SJCRH30 (cell line): Measurements from ENCODE around the gene RIMS1. TPM values are rescaled to one million over a fixed set of nuclear protein-coding genes. Genes with fewer than 3 reads are reported as not detected.

Experiments
- DNase-seq, 2 experiments: peaks; one replicate each; pipeline ENCODE4 v3.0.0-alpha.2; 2015 to 2020
- H3K27ac ChIP-seq: fragments of 250-450 bp; sonication (Bioruptor Pico); 2 replicates; pipeline ENCODE4 v1.5.1; 2020; ENCODE audit warnings: mild to moderate bottlenecking, moderate library complexity
- H3K27me3 ChIP-seq: fragments of 250-450 bp; sonication (Bioruptor Pico); 2 replicates; pipeline ENCODE4 v1.5.1; 2020; ENCODE audit warnings: mild to moderate bottlenecking, moderate library complexity
- H3K36me3 ChIP-seq: fragments of 250-450 bp; sonication (Bioruptor Pico); 2 replicates; pipeline ENCODE4 v1.5.1; 2020; ENCODE audit warnings: mild to moderate bottlenecking, moderate library complexity
- H3K4me1 ChIP-seq: fragments of 250-450 bp; sonication (Bioruptor Pico); 2 replicates; pipeline ENCODE4 v1.5.1; 2020; ENCODE audit warnings: mild to moderate bottlenecking, moderate library complexity
- H3K4me3 ChIP-seq: fragments of 250-450 bp; sonication (Bioruptor Pico); 2 replicates; pipeline ENCODE4 v1.5.1; 2020; ENCODE audit warnings: mild to moderate bottlenecking, moderate library complexity
- H3K9me3 ChIP-seq: fragments of 250-450 bp; sonication (Bioruptor Pico); replicated peaks from 2 replicates; pipeline ENCODE4 v1.5.1; 2020; ENCODE audit warnings: mild to moderate bottlenecking, moderate library complexity
- total RNA-seq: library from RNA; depleted of rRNA; stranded (reverse); fragments of >200 nt; shearing (Covaris generic); gene quantifications from 2 replicates; pipeline ENCODE4 v1.2.3, GENCODE V29; 2014

Gene RIMS1
- total RNA-seq, 1 experiment from 2014 or later = 0.24 TPM

DNA sequence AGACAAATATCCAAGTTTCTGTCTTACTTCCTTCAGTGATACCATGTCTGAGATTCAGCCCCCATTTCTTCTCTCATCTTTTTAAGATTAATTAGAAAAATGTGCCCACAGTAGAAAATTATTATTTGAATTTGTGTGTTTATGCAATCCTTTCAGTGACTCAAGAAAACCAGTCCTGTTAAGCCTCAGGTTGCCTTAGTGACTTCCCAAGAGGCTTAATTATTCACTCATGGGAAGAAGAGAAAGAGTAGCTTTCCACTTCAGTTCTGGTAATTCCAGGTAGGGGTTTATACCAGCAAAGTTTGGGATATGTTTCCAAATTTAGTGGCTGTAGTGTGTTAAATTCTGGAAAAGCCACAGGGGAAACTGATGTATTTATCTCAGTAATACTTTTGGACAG, 149.1 kb downstream of the RIMS1 start:
- H3K27ac ChIP-seq = no peak overlapping the region
- no peaks in the 10 kb centered on the region for H3K36me3 ChIP-seq
- no peaks in the 10 kb centered on the region for H3K9me3 ChIP-seq
- DNase-seq = no peak
- peaks cover 3% of the 10 kb centered on the region; the same call in 1 of the 2 replicates for H3K27me3 ChIP-seq
- no peaks in the 10 kb centered on the region for H3K4me1 ChIP-seq
- H3K4me3 ChIP-seq = no peak overlapping the region

DNA sequence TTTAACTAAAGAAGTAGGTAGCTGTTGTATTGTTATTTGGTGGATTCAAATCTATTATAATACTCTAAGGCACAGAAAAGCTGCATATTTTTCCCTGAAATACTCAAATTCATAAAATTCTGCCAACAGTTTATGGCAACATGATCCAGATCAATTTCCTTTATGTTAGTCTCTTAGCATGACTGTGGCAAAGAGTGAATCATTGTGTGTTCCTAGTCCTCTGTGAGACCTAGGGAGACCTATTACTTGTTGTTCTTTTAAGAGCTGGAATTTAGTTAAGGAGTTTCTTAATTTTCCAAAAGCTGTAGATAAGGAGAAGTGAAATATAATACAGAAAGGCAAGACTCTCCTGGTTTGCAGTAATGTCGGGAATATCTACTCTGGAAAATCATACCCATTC, 149.6 kb downstream of the RIMS1 start:
- Histone ChIP-seq H3K4me3 (no peak overlapping the region), H3K27me3 (peaks cover 3% of the 10 kb centered on the region; the same call in 1 of the 2 replicates), H3K36me3 (no peaks in the 10 kb centered on the region), H3K4me1 (no peaks in the 10 kb centered on the region), H3K27ac (no peak overlapping the region), H3K9me3 (no peaks in the 10 kb centered on the region)
- no peak for DNase-seq

DNA sequence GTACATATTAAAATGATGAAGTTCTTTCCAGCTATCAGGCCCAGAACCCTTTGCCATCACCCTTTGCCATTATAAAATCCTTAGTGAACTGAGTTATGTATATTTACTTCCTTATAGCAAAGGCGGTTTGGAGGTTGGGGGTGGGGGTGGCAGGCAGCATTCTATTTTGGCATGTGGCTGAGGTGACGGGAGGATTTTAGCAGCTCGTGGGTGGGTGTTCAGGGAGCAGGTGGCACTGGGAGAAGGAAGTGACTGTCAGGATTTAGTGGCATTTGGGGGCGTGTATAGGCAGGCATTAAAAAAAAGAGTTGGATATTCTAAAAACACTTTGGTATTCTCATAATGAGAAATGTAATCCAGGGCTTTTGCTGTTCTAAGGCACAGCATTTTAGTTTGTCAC, 150.7 kb downstream of the RIMS1 start:
- DNase-seq = no peak
- H3K36me3 ChIP-seq = no peaks in the 10 kb centered on the region
- H3K4me1 ChIP-seq = no peaks in the 10 kb centered on the region
- no peak overlapping the region for H3K27ac ChIP-seq
- H3K9me3 ChIP-seq = no peaks in the 10 kb centered on the region
- H3K27me3 ChIP-seq = peaks cover 3% of the 10 kb centered on the region; the same call in 1 of the 2 replicates
- H3K4me3 ChIP-seq = no peak overlapping the region

DNA sequence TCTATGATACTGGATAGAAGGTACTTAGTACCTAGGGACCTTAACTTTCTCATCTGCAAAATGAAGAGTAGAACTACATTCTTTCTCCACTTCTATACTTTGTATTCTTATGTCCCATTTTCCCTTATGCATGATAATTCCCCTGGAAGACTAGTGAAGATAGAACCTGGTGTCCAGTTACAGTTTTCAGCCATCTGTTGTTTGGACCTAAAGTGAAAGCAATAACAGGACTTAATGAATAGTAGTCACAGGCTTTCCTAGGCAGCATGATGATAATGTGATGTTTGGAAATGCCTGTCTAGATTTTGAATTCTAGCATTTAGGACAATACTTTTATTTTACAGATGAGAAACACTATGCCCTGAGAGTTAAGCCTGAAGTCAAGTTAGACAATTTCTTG, 153.8 kb downstream of the RIMS1 start:
- Histone ChIP-seq H3K4me3 (no peak overlapping the region), H3K36me3 (no peaks in the 10 kb centered on the region), H3K4me1 (no peaks in the 10 kb centered on the region), H3K9me3 (no peaks in the 10 kb centered on the region), H3K27me3 (peaks cover 3% of the 10 kb centered on the region; the same call in 1 of the 2 replicates), H3K27ac (no peak overlapping the region)
- peak; percentile 4 to 60 for DNase-seq

DNA sequence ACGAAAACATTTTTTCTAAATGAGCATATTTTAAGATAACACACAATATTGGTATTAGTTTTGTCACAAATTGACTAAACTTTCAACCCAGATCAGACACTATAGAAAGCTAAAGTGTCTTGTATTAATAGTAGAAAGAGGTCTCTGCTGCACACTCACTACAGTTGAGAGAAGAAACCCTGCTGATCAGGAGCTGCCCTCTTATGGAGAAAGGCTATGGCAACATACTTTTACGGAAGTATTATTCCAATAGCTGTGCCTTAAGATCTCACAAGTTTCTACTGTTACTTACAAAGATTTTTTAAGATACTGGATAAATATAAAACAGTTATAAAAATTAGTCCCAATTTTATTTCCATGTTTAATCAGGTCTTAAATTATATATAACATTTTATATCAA, 155.7 kb downstream of the RIMS1 start:
- no peaks in the 10 kb centered on the region for H3K36me3 ChIP-seq
- no peaks in the 10 kb centered on the region for H3K4me1 ChIP-seq
- no peak overlapping the region for H3K27ac ChIP-seq
- no peak overlapping the region for H3K4me3 ChIP-seq
- no peaks in the 10 kb centered on the region for H3K9me3 ChIP-seq
- peak in 1 of 2 experiments; percentile 5 for DNase-seq
- peaks cover 3% of the 10 kb centered on the region; the same call in 1 of the 2 replicates for H3K27me3 ChIP-seq

DNA sequence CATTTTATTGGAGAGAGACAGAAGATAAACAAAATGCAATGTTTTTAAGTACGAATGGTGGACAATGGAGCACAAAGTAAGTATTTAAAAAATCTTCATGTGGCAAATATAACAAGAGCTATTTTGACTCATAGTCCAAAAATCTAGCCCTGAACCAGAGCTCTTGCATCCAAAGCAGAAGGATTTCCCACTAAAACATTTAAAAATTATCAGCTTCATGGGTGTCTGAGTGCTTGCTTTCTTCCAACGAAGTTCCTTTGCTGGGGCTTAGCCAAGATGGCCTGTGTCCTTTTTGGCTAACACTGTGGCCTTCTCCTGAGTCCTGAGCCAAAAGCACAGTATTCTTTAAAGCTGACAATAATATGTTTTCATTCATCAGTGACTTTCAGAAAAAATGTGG, 161.7 kb downstream of the RIMS1 start:
- Histone ChIP-seq H3K36me3 (no peaks in the 10 kb centered on the region), H3K27ac (no peak overlapping the region), H3K4me3 (no peak overlapping the region), H3K9me3 (no peaks in the 10 kb centered on the region), H3K4me1 (no peaks in the 10 kb centered on the region), H3K27me3 (no peaks in the 10 kb centered on the region)
- no peak for DNase-seq

DNA sequence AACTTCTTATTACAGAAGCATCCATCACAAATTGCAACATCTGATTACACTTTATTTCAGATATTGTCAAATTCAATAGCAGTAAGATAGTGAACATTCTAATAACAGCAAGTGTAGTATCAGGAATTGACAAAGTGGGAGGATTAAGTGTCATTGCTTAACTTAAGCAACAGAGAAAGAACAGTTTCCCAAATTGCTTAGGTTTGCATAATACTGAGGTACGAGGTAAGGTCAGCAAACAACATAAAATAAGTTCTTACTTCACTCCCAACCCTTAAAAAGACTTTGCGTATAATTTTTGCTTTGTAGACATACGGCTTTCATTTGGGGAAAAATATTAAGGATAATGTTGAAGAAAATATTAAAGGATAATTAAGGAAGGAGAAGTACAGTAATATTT, 163.0 kb downstream of the RIMS1 start:
- H3K27me3 ChIP-seq = no peaks in the 10 kb centered on the region
- no peak for DNase-seq
- H3K4me1 ChIP-seq = no peaks in the 10 kb centered on the region
- no peaks in the 10 kb centered on the region for H3K9me3 ChIP-seq
- H3K4me3 ChIP-seq = no peak overlapping the region
- H3K36me3 ChIP-seq = no peaks in the 10 kb centered on the region
- no peak overlapping the region for H3K27ac ChIP-seq

DNA sequence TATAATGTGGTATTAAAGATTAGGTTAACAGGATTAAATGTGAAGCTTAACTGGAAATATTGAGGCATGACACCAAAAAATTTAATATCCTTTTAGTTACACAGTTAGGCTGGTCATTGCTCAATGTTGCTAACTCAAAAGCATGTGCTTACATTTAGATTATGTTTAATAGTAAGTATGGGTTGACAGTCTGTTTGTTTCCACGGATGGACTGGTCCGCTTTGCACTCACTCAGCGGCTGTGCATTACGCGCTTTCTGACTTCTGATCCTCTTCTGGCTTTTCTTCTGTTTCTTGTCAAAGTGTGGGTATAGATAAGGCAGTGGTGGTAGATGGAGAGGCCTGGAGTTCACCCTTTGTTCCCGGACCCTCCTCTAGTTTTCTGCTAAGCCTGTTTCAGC, 174.9 kb downstream of the RIMS1 start:
- no peaks in the 10 kb centered on the region for H3K9me3 ChIP-seq
- H3K4me1 ChIP-seq = no peaks in the 10 kb centered on the region
- no peak overlapping the region for H3K27ac ChIP-seq
- no peaks in the 10 kb centered on the region for H3K36me3 ChIP-seq
- DNase-seq = no peak
- no peak overlapping the region for H3K4me3 ChIP-seq
- 0 out of 2 replicates have a peak, but pooled peaks cover 3% of the 10 kb centered on the region for H3K27me3 ChIP-seq

DNA sequence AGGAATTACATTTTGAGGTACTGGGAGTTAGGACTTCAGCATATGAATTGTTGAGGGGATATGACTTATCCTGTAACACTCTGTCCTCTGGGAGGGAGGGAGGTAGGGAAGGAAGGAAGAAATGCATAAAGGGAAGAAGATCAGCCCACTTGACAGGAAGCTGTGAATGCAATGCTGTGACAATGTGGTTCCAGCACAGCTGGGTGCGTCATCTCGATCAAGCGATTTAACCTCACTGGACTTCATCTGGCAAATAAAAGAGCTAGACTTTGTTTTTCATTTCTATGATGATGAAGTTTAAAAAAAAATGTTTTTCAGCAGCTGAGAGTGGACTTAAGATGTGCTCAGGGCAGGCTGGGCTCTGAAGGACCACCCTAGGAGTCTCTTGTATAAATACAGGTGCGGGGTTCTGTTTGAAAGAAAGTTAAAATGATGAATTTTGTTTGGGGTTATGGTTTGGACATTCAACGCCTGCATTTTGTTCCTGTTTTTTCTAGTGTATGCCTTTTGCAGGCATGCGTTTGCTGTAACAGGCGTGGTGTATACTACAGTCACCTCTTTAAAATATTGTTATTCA, 178.1 kb downstream of the RIMS1 start:
- Histone ChIP-seq H3K4me3 (no peak overlapping the region), H3K9me3 (no peaks in the 10 kb centered on the region), H3K27ac (no peak overlapping the region), H3K27me3 (0 out of 2 replicates have a peak, but pooled peaks cover 3% of the 10 kb centered on the region), H3K36me3 (no peaks in the 10 kb centered on the region), H3K4me1 (no peaks in the 10 kb centered on the region)
- no peak for DNase-seq

DNA sequence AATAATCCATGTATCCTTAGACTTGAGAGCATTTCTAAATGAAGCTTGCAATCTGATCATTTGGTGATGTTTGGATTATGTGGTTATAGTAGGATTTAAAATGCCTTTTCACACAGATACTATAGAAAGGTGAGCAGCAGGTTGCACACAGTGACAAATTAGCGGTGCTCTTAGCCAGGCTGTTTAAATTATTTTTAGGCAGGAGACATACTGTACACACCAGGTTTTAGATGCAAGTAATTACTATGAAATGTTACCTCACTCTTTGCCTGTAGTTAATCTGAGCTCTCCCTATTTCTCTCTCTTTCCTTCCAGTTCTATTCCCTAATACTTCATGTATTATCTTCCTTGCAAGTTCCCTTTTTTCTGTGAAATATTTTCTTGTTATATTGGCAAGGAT, 191.7 kb downstream of the RIMS1 start:
- no peaks in the 10 kb centered on the region for H3K27me3 ChIP-seq
- no peaks in the 10 kb centered on the region for H3K4me1 ChIP-seq
- H3K9me3 ChIP-seq = no peaks in the 10 kb centered on the region
- DNase-seq = no peak
- H3K27ac ChIP-seq = no peak overlapping the region
- no peaks in the 10 kb centered on the region for H3K36me3 ChIP-seq
- H3K4me3 ChIP-seq = no peak overlapping the region

DNA sequence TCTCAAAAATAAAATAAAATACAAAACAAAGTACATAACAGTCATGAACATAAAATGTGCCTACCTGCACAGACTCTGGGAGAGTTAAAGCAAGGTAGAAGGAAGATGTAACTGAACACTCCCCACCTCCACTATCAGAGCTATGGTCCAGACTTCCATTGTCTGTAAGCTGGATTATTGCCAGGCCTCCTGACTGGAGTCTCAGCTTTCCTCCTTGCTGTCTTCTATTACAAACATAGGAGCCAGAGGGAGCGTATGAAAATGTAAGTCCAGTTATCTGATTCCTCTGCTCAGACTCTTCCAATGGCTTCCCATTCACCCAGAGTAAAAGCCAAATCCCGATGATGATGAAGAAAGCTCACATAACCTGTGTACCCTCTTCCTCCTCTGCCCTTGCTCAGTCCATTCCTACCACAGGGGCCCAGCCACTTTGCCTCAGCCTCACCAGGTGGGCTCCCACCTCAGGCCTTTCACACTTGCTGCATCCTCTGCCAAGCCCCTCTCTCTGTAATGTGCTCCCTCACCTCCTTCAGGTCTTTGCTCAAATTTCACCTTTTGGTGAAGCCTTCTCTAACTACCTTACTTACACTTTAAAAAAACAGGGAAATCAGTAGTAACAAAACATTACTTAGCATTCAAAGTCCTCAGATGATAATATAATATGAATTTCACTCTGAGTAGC, 194.1 kb downstream of the RIMS1 start:
- Histone ChIP-seq H3K27me3 (no peaks in the 10 kb centered on the region), H3K27ac (no peak overlapping the region), H3K9me3 (no peaks in the 10 kb centered on the region), H3K36me3 (no peaks in the 10 kb centered on the region), H3K4me1 (no peaks in the 10 kb centered on the region), H3K4me3 (no peak overlapping the region)
- DNase-seq = peak in 1 of 2 experiments; percentile 7

DNA sequence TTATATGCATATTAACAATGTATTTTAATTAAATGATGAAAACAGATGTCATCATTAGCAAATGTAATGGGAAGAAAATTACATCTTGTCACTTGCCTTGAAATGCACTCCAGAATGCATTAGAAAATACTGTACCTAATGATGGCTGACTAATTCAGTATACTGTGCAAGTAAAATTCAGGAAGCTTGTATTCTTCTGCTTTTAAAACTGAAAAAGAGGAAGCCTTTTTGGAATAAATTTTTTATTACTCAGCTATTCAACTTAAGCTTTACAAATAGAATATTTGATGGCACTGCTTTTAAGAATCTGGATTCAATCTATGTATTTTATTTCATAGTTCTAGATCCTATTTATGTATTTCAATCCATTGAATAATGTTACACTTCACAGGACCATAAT, 195.5 kb downstream of the RIMS1 start:
- Histone ChIP-seq H3K9me3 (no peaks in the 10 kb centered on the region), H3K4me3 (no peak overlapping the region), H3K4me1 (no peaks in the 10 kb centered on the region), H3K27ac (no peak overlapping the region), H3K36me3 (no peaks in the 10 kb centered on the region), H3K27me3 (no peaks in the 10 kb centered on the region)
- no peak for DNase-seq

DNA sequence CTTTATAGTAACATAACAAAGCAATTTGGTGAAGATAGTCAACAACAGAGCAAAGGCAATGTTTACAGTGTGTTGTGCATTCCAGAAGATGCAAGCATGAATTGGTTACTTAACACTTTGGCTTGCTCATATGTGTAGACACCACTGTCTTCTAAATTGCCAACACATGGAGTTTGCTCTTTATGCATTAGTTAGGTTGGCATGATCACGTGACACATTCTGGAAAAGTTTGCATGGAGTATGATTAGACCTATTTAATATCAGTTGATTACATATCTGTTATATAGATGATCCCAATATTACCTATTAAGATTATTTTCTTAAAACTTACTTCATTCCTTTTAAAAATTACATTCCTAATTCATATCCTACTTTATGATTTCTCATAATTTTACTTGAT, 197.6 kb downstream of the RIMS1 start:
- no peak for DNase-seq
- Histone ChIP-seq H3K36me3 (no peaks in the 10 kb centered on the region), H3K27ac (no peak overlapping the region), H3K27me3 (no peaks in the 10 kb centered on the region), H3K4me1 (no peaks in the 10 kb centered on the region), H3K4me3 (no peak overlapping the region), H3K9me3 (no peaks in the 10 kb centered on the region)

DNA sequence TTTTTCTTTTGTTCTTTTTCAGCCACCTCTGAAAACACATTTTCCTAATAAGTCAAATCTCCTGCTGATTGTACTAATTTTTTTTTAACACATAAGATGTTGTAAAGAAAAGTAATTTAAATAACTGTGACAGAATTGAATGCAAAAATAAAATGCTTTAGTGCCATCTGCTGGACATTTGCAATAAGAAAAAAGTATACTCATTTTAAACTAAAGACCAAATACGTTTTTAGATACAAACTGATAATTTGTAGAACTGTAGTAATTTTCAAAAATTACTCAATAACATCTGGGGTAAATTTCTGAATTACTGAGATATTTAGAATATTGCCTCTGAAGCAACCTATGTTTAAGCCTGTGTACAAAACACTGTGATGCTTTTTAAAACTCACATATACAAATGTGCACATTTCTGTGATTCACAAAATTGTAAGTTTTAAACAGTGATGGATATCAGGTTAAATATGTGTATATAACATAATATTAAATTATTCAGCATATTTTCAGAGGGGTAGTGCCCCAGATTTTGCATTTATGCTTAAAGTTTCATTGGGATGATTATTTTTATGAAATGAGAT, 198.7 kb downstream of the RIMS1 start:
- no peak overlapping the region for H3K27ac ChIP-seq
- peak in 1 of 2 experiments; percentile 35 for DNase-seq
- no peaks in the 10 kb centered on the region for H3K27me3 ChIP-seq
- H3K36me3 ChIP-seq = no peaks in the 10 kb centered on the region
- no peaks in the 10 kb centered on the region for H3K9me3 ChIP-seq
- no peak overlapping the region for H3K4me3 ChIP-seq
- H3K4me1 ChIP-seq = no peaks in the 10 kb centered on the region

DNA sequence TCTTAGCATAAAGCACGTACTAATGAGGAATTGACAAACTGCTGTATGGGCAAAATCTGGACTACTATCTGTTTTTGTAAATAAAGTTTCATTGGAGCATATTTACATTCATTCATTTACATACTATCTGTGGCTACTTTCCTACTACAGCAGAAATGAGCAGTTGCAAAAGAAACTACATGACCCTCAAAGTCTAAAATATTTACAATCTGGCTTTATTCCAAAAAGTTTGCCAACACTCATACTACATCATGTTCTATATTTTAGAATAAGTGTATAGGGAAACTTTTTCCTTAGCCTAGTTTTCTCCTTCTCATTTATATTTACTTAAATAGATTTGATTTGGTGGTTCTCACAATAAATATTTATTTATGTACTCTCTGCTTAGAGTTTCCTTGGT, 208.2 kb downstream of the RIMS1 start:
- DNase-seq = no peak
- H3K27me3 ChIP-seq = no peaks in the 10 kb centered on the region
- H3K9me3 ChIP-seq = no peaks in the 10 kb centered on the region
- no peak overlapping the region for H3K4me3 ChIP-seq
- H3K36me3 ChIP-seq = no peaks in the 10 kb centered on the region
- no peak overlapping the region for H3K27ac ChIP-seq
- H3K4me1 ChIP-seq = no peaks in the 10 kb centered on the region
